NCI-H345 (cell line): ENCODE results near the gene SLC23A1.

ENCODE experiments used
- DNase-seq: peaks from one replicate; lab custom pipeline; 2025; lab: John Stamatoyannopoulos, UW

The SLC23A1 gene

DNA sequence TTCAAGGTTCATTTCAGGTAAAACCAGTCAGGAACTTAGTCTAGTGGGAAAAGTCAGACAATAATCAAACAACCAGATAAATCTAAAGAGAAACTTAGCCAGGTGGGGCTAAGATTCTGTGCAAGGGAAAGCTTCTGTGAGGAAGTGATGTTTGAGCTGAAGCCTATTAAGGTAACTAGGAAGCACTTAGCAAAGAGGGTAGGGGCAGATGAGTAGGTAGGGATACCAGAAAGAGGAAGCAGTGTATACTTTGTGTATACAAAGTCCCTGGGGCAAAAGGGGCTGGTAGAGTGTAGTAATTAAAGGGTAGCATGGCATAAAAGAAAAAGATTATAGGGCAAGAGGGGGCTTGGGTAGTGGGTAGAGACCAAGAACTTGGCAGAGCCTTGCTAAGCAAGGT lies 24.4 kb upstream of the SLC23A1 start:
- DNase-seq, result no peak

DNA sequence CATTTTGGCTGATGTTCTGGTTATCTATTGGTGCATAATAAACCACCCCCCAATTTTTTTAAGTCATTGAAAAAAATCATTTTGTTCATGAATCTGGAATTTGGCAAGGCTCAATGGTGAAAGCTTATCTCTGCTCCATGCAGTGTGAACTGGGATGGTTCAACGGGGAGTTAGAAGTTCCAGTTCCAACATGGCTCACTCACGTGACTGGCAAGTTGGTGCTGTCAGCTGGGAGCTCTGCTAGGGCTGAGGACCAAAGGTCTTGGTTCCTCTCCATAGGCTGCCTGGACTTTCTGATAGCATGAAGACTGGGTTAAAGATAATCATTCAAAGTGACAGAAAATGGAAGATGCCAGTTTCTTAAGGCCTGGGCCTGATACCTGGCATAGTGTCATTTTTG lies 23.9 kb upstream of the SLC23A1 start:
- no peak for DNase-seq

DNA sequence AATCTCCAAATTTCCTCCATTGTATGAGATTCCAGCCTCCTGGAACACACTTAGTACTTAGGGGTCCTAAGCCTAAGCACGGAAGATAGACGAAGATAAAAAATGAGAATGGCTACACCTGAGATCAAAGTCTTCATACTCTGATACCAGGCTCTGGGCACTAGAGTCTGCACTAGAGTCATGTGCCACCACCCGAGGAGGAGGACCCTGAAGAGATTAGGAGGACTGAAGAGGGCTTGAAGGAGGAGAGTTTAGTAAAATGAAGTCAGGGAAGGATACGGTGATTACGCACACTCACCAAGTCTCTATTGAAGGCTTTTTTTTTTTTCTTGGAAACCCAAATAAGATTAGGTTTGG lies 21.4 kb upstream of the SLC23A1 start:
- no peak for DNase-seq

GRCh38 chr5:139403787-139404483 lies 20.8 kb upstream of the SLC23A1 start, which contains the start of gene SPATA24:
Gene SPATA24 (minus strand): TSS chr5:139404089. CDS start chr5:139404060, 29 bp downstream.
- DNase-seq, result peak; percentile 97

GRCh38 chr5:139403418-139403786 lies 20.3 kb upstream of the SLC23A1 start:
- no peak for DNase-seq

- DNase-seq, result peak; percentile 37
Observed at GRCh38 chr5:139402561-139403158, 19.6 kb upstream of the SLC23A1 start.

DNA sequence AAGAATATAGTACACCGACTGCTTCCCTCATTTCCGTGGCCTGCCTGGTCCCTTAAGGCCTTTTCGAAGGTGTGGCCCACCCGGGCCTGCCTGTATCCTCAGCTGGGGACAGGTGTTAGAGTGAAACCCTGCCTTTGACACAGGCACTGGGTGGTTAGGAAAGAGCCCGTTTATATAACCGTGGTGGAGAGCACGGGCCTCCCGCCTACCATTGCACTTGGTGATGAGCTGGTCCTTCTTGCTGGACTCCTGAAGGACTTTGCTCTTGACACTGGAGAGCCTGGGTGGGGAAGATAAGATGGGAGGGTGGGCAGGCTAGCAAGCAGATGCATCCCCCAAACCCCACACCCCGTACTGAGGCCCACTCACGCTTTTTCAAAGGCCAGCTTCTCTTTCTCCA lies 18.4 kb upstream of the SLC23A1 start:
- DNase-seq, result no peak

GRCh38 chr5:139399501-139400121 lies 16.5 kb upstream of the SLC23A1 start:
- DNase-seq, result no peak

GRCh38 chr5:139397921-139398320 lies 14.8 kb upstream of the SLC23A1 start:
- peak; percentile 31 for DNase-seq

DNA sequence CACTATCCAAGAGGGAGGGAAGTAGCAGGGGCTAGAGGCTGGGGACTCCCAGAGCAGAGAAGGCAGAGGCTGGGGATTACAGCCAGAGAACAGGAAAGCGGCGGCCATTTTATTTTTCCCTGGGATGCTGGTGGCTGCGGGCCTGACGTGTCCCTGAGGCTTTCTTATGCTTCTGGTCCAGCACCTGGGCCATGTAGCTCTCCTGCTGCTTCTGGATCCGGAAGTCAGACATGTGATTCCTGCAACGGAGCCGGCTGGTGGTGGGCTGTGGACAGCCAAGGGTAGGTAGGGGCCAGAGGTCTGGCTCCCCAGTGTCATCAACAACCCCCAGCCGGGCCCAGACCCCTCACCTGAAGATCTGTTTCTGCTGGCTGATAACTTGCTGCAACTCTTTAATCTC lies 13.6 kb upstream of the SLC23A1 start:
- DNase-seq, result no peak

- no peak for DNase-seq
Observed at GRCh38 chr5:139395844-139396640, 12.9 kb upstream of the SLC23A1 start.

DNA sequence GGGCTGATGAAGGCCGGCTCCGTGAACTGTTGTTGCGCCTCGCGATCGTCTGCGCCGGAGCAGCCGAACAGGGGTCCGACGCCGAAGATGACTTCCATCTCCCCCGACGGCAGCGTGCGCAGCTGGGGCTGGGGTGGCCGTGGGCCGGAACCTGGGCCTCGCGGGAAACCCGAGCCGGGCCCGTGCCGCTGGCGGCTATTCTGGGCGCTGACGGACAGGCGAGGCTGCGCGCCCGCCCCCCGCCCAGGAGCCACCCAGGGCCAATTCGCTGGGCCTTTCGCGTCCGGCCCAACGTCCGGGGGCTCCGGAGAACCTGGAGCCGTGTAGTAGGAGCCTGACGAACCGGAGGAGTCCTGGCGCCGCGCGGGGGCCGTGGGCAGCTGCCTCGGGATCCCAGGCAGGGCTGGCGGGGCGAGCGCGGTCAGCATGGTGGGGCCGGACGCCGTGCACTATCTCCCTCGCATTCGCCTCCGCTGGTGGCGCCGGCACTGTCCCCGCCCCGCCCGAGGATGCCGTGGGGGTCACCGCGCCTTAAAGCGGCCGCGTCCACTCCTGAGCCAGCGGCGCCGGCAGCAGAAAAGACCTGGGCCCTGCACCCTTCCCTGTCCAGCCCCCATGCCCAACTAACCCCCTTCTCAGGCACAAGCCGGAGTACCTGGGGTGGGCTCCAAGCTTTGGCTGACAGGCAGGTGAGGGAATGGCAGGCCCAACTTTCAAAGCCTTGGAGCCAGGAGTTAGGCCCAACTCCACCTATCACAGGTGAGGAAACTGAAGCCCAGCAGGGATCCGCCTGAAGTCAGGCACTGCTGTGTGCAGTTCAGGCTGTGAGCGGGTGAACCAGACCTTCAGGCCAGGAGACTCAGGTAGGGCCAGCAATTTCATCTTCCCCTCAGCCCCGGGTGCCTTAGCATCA lies 11.8 kb upstream of the SLC23A1 start, which contains the start of gene PROB1:
TSS of gene PROB1 (minus strand) at position 451 of the 913 bp plus-strand sequence. CDS start at position 428, 23 bp downstream.
- no peak for DNase-seq

DNA sequence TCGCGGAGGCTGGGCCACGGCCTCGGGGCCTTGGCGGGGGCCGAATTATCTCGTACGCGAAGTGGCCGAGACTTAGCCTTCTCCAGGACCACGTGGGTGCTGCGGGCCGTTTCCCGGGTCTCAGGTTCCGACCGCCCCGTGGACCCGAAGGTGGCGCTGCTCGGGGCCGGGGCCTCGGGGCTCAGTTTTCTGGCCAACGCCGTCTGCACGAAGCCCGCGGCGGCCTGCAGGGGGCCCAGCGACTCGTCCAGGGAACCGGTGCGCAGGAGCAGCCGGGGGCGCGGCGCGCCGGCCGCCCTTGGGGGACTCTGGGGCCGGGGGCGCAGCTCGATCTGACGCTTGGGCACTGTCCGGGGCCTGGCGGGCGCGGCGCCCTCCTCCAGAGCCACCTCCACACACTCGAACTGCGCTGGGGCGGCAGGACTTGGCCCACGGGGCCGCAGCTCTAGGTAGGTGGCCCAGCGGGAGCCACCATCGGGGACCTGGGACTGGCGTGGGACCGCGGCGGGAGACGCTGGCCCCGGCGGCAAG lies 11.1 kb upstream of the SLC23A1 start:
- DNase-seq, result no peak

DNA sequence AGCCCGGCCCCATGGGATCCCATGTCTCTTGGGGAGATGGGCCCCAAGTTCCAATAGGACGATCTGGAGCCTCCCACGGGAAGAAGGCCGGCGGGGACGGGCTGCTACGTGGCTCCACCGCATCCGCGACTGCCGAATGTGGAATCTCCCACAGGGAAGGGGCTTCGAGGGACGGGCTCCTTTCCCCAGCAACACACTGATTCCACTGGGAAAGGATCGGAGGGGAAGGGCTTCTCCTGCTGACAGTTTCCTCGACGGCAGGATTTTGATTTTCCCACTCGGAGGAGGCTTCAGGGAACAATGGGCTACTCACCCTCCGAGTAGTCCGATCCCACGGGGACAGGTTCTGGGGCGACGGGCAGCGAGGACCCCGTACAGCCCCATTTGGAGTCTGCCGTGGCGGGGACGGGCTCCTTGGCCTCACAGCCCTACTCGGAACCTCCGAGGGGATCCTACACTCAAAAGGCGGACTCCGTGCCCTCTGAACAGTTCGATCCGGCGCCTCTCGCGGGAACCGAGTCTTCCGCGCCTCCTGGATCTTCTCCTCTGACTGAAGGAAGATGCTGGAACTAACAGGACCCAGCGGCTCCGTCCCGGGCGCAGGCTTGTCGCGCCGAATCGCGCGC lies 10.5 kb upstream of the SLC23A1 start:
- DNase-seq, result no peak

DNA sequence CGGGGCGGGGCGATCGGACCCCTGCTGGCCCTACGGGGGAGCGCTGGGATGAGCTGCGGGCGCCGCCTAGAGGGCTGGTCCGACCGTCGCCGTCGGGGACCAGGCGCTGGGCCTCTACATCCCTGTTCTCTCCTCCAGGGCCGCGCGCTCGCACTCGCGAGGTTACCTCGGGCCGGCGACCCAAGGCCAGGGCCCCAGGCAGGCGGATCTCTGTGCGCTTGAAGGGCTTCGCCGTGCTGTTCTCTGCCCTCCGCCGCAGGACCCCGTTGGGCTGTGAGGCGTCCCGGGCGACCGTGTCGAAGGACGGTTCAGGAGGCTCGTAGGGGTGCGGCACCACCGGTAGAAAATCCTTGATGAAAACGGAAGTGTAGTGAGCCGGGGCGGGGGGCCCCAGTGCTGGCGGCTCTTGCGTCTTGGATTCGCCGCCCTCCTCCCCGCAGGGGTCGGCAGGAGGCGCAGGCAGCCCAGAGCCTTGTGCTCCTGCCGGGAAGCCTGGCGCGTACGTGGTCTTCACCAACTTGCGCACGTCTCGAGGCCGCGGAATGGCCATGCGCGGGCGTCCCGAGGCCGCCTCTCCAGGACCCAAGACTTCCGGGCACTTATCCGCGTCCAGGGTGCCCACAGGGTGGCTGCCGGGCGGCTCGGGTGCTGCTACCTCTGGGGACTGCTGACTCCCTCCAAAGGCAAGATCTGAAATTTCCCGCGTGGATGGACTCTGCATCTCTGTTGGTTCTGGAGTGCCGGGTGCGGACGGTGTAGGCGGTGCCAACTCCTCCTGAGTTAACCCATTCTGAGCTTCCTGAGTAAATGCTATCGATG lies 9.8 kb upstream of the SLC23A1 start:
- DNase-seq, result peak; percentile 50

GRCh38 chr5:139392324-139392677 lies 9.2 kb upstream of the SLC23A1 start:
- no peak for DNase-seq

- DNase-seq, result no peak
Observed at GRCh38 chr5:139391570-139392323, 8.7 kb upstream of the SLC23A1 start.

GRCh38 chr5:139390639-139391569 lies 7.8 kb upstream of the SLC23A1 start:
- DNase-seq, result no peak
